Activated CD4-positive, CD25-positive, alpha-beta regulatory T cell treated with anti-CD3 and anti-CD28 coated beads, Interleukin-2, amount 50 U/mL, for 72 hours (primary cell): ENCODE data around the gene NLGN1.

Experiments used
- DNase-seq: peaks from one replicate; pipeline ENCODE4 v3.0.0; 2021

The NLGN1 gene

DNA sequence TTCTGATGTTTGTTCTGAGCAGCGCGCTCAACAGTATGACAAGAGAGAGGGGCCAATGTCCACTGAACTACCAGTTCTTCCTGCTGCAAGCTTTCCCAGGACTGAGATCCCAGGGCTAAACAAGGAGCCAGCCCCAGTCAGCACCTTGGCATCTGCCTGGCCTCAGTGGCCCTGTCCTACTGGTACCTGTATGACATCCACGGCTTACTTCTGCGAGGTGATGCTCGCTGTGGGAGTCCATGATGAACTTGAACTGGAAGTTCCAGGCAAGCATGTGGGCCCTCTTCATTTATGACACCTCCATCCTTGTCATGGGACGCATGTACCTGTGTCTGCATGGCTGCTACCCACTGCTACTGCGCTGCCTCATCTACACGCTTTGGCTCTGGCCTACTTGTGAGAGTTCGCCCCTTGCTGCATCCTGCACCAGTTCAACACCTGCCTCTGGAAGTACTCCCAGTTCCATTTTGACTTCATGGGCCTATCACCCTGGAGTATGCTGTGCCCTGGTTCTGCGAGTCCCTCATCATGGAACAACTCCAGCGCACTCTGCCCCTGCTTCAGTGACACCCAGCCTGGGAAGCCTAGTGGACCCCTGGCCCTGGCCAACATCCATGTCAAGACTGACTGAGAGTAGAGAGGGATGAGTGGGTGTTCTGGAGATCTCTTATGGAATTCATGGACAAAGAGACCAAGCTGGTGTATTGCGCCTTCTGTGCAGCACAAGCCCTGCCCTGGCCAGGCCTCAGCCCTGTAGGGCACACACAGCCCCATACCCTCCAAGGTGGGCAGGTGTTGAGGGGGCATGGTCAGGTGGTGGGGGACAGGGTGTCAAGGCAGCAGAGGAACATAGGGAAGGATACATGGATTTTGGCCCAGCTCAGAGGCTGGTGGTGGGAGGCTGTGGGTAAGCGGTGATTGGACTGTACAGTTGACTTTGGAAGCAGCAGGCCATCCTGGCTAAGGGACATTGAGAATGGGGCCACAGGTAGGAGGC lies 246.8 kb downstream of the NLGN1 start:
- DNase-seq, result no peak

DNA sequence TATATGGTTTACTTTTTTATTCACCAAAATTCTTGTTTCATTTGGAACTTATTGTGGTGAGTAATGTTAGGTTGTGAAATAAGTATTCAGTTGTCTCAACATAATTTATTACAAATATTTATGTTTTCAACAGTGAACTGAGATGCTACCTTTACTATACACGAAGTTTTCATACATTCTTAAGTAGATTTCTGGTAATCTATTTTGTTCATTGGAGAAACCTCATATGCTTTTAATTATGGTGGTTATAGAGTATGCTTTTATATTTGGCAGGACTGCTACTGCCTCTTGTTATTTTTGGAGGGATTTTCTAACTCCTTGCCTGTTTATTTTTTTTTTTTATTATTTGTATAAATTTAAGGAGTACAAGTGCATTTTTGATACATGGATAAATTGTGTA lies 253.1 kb downstream of the NLGN1 start:
- DNase-seq, result no peak

- DNase-seq, result no peak
Measured at GRCh38 chr3:173652093-173652492, 254.5 kb downstream of the NLGN1 start.

DNA sequence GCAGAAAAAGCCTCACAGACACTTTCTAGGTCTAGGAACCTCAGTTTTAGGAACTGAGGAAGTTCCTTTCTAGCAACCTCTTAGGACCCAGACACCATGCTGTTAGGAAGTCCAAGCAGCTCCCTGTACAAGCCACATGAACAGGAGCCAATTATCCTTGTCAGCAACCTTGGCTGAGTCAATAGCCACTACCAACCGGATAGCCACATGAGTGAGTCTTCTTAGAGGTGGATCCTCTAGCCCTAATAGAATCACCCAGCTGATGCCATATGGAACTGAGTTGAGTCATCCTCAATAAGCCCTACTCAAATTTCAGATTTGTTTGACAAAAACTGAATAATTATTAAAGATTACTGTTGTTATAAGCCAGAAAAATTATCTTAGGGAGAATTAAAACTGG lies 256.2 kb downstream of the NLGN1 start:
- DNase-seq, result no peak

GRCh38 chr3:173659972-173660371 lies 262.4 kb downstream of the NLGN1 start:
- no peak for DNase-seq

DNA sequence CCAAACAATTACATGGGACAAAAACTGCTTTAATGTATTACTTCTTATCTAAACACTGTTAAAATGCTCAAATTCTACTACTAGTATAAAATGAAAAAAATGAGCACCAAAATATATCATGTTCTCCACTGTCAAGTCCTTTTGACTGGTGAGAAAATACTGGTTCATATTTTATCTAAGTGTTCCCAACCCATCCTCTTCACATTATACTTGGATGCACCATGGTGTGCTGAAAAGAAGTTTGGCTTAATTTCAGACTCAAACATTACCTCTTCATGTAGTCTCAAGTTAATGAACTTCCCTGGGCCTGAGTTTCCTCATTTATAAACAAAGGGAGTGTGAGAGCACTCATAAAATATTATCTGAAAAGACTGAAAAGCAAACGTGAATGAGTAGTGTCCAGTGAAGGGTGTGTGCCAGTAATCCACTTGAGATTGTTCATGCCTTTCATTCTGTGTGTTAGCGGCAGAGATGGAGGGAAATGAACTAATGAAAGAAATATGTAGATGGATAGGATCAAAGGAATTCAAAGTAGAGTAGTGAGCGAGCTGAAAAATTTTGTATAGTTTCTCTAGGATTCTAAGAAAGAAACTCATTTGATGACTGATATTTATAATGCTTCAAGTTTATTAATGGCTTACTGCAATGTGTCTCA lies 263.2 kb downstream of the NLGN1 start:
- DNase-seq, result no peak

- DNase-seq, result no peak
Measured at GRCh38 chr3:173663696-173664111, 266.2 kb downstream of the NLGN1 start.

DNA sequence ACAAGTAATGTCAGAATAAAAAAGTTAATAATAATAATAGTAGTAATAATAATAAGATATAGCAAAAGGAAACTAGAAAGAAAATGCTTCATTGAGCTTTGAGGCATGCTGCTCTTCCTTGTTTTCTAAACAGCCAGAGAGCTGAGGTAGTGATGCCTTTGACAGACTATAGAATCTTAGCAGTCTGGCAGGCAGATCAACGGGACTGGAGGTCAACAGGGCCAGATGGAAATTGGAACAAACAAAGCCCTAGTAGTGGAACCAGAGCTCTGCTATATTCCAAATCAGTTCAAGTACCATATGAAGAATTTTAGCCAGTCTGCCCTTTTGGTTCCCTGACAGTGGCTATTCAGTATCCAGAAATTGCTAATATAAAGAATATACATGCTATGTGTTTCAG lies 278.6 kb downstream of the NLGN1 start:
- DNase-seq, result no peak

GRCh38 chr3:173681188-173681678 lies 283.7 kb downstream of the NLGN1 start:
- DNase-seq, result no peak

- no peak for DNase-seq
Measured at GRCh38 chr3:173685456-173685855, 287.9 kb downstream of the NLGN1 start.

- no peak for DNase-seq
Measured at GRCh38 chr3:173688216-173688842, 290.8 kb downstream of the NLGN1 start.

DNA sequence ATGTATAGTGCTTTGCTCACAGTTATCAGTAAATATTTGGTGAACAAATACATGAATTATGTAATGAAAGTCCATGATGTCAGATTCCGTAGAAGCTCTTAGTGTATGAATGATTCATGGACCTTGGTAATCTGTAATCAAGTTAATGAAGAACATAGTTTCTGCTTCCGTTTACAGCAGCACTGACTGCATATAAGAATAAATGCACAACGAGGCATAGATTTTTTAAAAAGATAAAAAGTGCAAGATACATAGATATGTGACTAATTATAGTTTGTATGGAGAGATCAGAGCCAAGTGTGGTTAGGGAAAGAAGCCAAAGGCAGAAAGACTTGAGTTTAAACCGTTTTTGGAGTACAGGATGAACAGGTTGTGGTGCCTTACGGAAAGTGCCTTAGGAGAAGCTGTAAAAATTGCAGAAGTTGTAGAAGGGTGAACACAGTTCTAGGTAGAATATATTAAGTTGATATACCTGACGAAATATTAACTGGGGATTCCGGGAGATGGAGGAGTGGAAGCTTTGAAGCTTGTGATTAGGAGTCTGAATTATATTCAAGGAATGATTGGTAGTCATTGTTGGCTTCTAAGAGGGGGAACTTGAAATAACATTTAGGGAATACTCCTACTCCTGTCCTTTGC lies 293.1 kb downstream of the NLGN1 start:
- no peak for DNase-seq

DNA sequence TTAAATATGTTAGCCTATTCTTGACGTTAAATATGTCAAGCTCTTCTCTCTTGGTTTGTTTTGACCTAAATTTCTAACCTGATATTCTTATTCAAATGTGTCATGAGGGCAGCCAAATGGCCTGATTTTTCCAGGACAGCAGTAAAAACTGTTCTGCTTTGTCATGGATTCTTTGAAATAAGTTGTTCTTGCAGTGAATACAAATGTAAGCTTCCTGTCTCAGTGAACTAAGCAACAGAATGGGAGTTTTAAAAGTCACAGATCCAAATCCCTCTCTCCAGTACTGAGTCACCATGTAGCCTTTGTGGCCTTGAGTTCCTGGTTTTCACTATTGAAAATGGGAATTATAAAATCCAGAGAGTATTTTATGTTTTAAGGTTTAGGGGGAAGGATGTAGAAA lies 301.8 kb downstream of the NLGN1 start:
- DNase-seq, result no peak

GRCh38 chr3:173700336-173700735 lies 302.8 kb downstream of the NLGN1 start:
- DNase-seq, result no peak

- DNase-seq, result no peak
Measured at GRCh38 chr3:173702561-173702960, 305.0 kb downstream of the NLGN1 start.

- no peak for DNase-seq
Measured at GRCh38 chr3:173703771-173704170, 306.2 kb downstream of the NLGN1 start.

DNA sequence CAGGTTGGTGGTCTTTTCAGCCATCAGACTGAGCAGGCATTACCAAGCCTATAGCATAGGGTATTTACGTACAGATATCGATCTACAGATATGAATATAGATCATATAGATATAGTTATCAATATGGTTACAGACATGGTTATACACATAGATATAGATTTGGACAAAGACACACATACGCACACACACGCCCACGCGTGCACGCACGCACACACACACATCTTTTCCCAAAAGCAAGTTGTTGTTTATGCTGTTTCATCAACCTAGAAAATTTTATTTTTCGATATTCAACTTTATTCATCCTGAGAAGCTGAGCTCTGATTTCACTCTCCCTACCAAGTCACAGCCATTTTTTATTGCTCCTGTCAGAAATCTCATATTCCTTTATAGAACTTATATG lies 309.1 kb downstream of the NLGN1 start:
- DNase-seq, result no peak

DNA sequence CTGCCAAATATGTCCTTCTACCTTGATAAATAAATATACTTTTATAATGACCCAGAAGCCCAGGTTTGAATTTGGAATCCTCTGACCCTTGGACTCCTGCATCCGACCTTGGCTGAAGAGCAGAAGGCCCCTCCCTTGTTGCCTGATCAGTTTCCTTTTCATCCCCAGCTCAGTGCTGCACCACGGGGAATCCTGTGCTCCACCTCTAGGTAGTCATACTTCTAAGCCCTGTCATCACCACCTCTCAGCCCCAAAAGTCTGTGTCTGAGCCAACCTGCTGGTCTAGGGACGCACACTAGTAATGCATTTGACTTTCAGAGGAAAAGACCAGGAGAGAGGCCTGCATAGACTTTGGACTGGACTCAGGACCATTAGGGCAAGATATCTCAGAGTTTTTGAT lies 310.6 kb downstream of the NLGN1 start:
- no peak for DNase-seq

GRCh38 chr3:173709026-173709425 lies 311.5 kb downstream of the NLGN1 start:
- no peak for DNase-seq

DNA sequence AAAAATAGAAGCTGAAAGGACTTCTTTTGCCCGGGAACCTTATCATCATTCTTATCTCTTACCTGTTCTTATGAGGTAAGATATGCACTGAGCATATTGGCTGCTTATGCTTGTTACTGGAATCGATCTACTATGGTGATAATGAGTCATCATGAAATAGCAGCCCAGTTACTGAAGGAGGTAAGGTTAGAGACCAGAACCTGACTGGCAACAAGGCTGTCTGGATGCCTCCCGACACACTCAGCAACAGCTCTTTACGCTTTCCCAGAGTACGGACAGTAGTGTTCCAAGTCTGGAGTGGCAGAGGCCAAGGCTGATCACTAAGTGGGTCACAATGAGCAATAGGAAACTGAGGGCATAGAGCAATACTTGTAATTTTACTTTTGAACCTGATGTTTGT lies 314.1 kb downstream of the NLGN1 start:
- no peak for DNase-seq

- no peak for DNase-seq
Measured at GRCh38 chr3:173719585-173719984, 322.0 kb downstream of the NLGN1 start.

GRCh38 chr3:173725507-173725906 lies 328.0 kb downstream of the NLGN1 start:
- DNase-seq, result no peak

GRCh38 chr3:173730391-173730790 lies 332.8 kb downstream of the NLGN1 start:
- no peak for DNase-seq
